KMS-11 (cell line): ENCODE results near the gene KCNQ1.

Source experiments
- H2AFZ ChIP-seq: fragments of 200-600 bp; sonication (generic); 2 replicates; pipeline ENCODE4 v1.6.1; 2016; ENCODE audit warnings: antibody characterized with exemption, mixed run types, low read depth
- H3K27ac ChIP-seq: fragments of 200-600 bp; sonication (generic); 2 replicates; pipeline ENCODE4 v1.6.1; 2016; ENCODE audit warnings: mild to moderate bottlenecking, mixed run types
- H3K27me3 ChIP-seq: fragments of 200-600 bp; sonication (generic); 2 replicates; pipeline ENCODE4 v1.6.1; 2017; ENCODE audit warnings: mild to moderate bottlenecking, low read depth, mixed run types, moderate library complexity; ENCODE audit not compliant: insufficient read depth
- H3K36me3 ChIP-seq: fragments of 200-600 bp; sonication (generic); 2 replicates; pipeline ENCODE4 v1.6.1; 2017; ENCODE audit warnings: mild to moderate bottlenecking, mixed run types; ENCODE audit not compliant: insufficient read depth
- H3K4me1 ChIP-seq: fragments of 200-600 bp; sonication (generic); 2 replicates; pipeline ENCODE4 v1.6.1; 2016; ENCODE audit warnings: mild to moderate bottlenecking, low read depth, mixed run types; ENCODE audit not compliant: poor library complexity, severe bottlenecking
- H3K4me2 ChIP-seq: fragments of 200-600 bp; sonication (generic); 2 replicates; pipeline ENCODE4 v1.7.0; 2016; ENCODE audit warnings: mild to moderate bottlenecking, mixed run types
- H3K4me3 ChIP-seq: fragments of 200-600 bp; sonication (generic); IDR thresholded peaks from 2 replicates; pipeline ENCODE4 v1.6.1; 2017; ENCODE audit warnings: low read depth, low read length, mixed read lengths; ENCODE audit not compliant: insufficient read depth
- H3K79me2 ChIP-seq: fragments of 200-600 bp; sonication (generic); 2 replicates; pipeline ENCODE4 v1.6.1; 2016; ENCODE audit warnings: low read depth, mixed run types; ENCODE audit not compliant: insufficient read depth
- H3K9ac ChIP-seq: fragments of 200-600 bp; sonication (generic); 2 replicates; pipeline ENCODE4 v1.6.1; 2016; ENCODE audit warnings: mild to moderate bottlenecking, mixed run types
- H4K20me1 ChIP-seq: fragments of 200-600 bp; sonication (generic); 2 replicates; pipeline ENCODE4 v1.6.1; 2016; ENCODE audit warnings: mild to moderate bottlenecking, mixed run types; ENCODE audit not compliant: insufficient read depth
- CTCF ChIP-seq: fragments of 200-600 bp; sonication (generic); conservative IDR thresholded peaks from 2 replicates; pipeline ENCODE4 v1.6.1; 2017; ENCODE audit warnings: low read depth, mild to moderate bottlenecking, antibody characterized with exemption, low read length, moderate library complexity, mixed read lengths

The KCNQ1 gene

GRCh38 chr11:2537896-2538724 lies 93.3 kb downstream of the KCNQ1 start:
- Histone ChIP-seq H3K4me1 (peaks cover under 1% of the 10 kb centered on the region), H4K20me1 (no peaks in the 10 kb centered on the region), H3K27ac (no peak overlapping the region)

GRCh38 chr11:2538951-2539350 lies 94.1 kb downstream of the KCNQ1 start:
- Histone ChIP-seq H3K4me2 (no peak overlapping the region), H3K4me3 (no peak overlapping the region), H3K4me1 (no peaks in the 10 kb centered on the region), H4K20me1 (no peaks in the 10 kb centered on the region), H2AFZ (no peak overlapping the region), H3K27me3 (no peaks in the 10 kb centered on the region), H3K27ac (no peak overlapping the region), H3K9ac (no peak overlapping the region), H3K79me2 (no peaks in the 10 kb centered on the region), H3K36me3 (no peaks in the 10 kb centered on the region)
- no peak for TF ChIP-seq CTCF

More at GRCh38 chr11:2537896-2538724, 93.3 kb downstream of the KCNQ1 start:
- no peak overlapping the region for H3K4me2 ChIP-seq
- H2AFZ ChIP-seq, result no peak overlapping the region
- H3K79me2 ChIP-seq, result no peaks in the 10 kb centered on the region
- no peak overlapping the region for H3K9ac ChIP-seq
- no peak for TF ChIP-seq CTCF
- H3K4me3 ChIP-seq, result no peak overlapping the region
- no peaks in the 10 kb centered on the region for H3K36me3 ChIP-seq
- no peaks in the 10 kb centered on the region for H3K27me3 ChIP-seq

- Histone ChIP-seq H3K4me3 (no peak overlapping the region), H3K4me1 (no peaks in the 10 kb centered on the region), H2AFZ (no peak overlapping the region), H3K79me2 (no peaks in the 10 kb centered on the region), H3K9ac (no peak overlapping the region), H3K27me3 (no peaks in the 10 kb centered on the region), H3K27ac (no peak overlapping the region), H3K4me2 (no peak overlapping the region), H3K36me3 (no peaks in the 10 kb centered on the region), H4K20me1 (no peaks in the 10 kb centered on the region)
- no peak for TF ChIP-seq CTCF
These were observed 94.8 kb downstream of the KCNQ1 start for GRCh38 chr11:2539371-2540222.

GRCh38 chr11:2540223-2540991 lies 95.6 kb downstream of the KCNQ1 start:
- Histone ChIP-seq H3K36me3 (no peaks in the 10 kb centered on the region), H3K4me2 (no peak overlapping the region), H2AFZ (no peak overlapping the region), H3K27ac (no peak overlapping the region), H3K9ac (no peak overlapping the region), H3K27me3 (no peaks in the 10 kb centered on the region), H3K4me3 (no peak overlapping the region), H3K79me2 (no peaks in the 10 kb centered on the region), H4K20me1 (no peaks in the 10 kb centered on the region), H3K4me1 (no peaks in the 10 kb centered on the region)
- no peak for TF ChIP-seq CTCF
